Cardiac fibroblast (primary cell): ENCODE results near the gene MBOAT2.

Experiments used
- DNase-seq, 2 donors: peaks; one replicate each; pipeline versions ENCODE4 v3.0.0 to v3.0.0-alpha.2; 2010; ENCODE audit warnings: low read depth in 2 of 2
- H3K4me3 ChIP-seq, 2 donors: replicated peaks in 1 of 2; 1 replicate in 1 of 2; 2 replicates in 1 of 2; pipeline ENCODE4 v1.5.1; 2011; ENCODE audit warnings: low read depth in 2 of 2, low read length in 2 of 2, mild to moderate bottlenecking in 2 of 2, moderate library complexity in 1 of 2
- TF ChIP-seq, protein P1 (sequence below): IDR thresholded peaks from one replicate; pipeline ENCODE4 v1.5.1; 2011; ENCODE audit warnings: low read depth, mild to moderate bottlenecking, low read length, inconsistent platforms

Gene MBOAT2

DNA sequence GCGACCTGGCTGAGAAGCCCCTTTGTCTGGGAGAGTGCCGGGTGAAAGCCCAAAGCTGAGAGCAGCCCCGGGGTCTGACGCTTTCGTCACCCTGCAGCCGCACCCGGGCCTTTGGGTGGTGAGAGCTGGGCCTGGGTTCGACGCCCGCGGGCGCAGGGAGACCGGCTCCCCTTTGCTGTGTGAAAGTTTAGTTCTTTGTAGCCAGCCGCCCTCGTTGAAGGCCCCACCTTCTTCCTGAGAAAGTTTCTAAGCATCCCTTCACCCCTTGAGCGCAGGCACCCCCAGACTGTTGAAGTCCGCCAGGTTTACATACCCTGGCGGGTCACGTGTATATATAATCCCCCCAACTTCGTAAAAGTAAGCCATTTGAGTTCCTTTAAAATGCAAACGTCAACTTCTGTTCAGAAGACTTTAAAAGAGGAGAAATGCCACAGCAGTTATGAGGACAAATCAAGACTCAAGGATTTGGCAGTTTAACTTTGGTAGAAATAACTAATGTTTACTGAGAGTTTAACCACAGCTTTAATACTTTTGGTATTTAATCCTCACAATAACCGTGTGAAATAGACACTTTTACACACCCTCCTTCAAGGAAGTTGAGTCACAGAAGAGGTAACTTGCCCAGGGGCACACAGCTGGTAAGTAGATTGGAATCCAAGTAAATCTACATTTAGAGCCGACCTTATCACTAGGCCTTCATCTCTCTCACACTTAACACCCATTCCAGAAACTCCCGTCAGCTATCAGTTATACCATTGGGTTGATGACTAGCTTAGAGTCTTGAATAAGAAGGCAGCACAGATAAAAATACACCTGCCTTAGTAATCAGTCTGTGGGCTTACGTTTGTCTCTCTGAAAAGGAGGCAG lies 1.1 kb upstream of the MBOAT2 start:
- DNase-seq, result peak in 1 of 2 donors; percentile 43
- peak overlapping the region; percentile 71 to 80 for H3K4me3 ChIP-seq
- TF ChIP-seq, protein P1, sequence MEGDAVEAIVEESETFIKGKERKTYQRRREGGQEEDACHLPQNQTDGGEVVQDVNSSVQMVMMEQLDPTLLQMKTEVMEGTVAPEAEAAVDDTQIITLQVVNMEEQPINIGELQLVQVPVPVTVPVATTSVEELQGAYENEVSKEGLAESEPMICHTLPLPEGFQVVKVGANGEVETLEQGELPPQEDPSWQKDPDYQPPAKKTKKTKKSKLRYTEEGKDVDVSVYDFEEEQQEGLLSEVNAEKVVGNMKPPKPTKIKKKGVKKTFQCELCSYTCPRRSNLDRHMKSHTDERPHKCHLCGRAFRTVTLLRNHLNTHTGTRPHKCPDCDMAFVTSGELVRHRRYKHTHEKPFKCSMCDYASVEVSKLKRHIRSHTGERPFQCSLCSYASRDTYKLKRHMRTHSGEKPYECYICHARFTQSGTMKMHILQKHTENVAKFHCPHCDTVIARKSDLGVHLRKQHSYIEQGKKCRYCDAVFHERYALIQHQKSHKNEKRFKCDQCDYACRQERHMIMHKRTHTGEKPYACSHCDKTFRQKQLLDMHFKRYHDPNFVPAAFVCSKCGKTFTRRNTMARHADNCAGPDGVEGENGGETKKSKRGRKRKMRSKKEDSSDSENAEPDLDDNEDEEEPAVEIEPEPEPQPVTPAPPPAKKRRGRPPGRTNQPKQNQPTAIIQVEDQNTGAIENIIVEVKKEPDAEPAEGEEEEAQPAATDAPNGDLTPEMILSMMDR, result no peak

DNA sequence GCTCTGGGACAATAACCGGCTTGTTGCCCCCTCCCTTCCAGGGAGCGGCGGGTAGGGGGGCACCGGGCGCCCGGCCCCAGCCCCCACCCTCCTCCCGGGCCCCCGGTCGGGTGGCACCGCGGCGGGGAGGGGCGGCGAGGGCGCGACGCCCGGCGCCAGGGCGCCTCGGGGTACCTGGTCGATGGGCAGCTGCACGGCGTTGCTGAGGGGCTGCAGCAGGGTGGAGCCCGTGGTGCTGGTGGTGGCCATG lies 193 bp downstream of the MBOAT2 start:
- peak overlapping the region; percentile 67 to 79 for H3K4me3 ChIP-seq
- DNase-seq, result no peak
- TF ChIP-seq, protein P1, result no peak

DNA sequence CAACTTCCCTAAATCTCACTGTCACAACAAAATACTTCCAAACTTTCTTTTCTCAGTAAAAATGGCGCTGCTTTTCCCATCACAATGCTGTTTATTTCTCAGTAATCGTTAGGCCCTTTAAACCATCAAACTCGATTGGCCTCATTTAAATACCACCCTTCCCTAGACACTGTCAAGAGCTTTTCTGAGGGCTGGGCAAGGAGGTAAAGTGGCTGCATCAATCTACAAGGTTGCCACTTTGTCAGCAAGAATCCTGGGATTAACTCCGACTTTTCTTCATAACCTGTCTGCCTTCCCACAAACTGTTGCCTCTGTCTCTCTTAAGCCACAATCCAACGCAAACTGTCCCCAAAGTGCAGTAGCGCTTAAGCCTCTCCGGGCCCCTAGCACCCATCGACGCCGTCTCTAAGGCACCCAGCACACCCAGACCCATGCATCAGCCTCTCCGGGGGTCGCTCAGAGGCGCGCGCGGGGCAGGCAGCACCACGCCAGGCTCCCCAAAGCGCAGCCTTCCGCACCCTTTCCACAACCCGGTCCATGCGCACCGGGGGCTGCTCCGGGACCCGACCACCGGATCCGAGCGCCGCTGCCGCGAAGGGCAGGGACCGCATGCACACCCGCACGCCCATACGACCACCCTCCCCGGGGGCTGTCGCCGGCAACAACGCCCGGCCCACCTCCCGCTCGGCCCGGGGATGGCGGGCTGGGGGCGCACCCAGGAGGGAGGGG lies 683 bp downstream of the MBOAT2 start:
- H3K4me3 ChIP-seq, result peak overlapping the region; percentile 67 to 79
- TF ChIP-seq, protein P1, result no peak
- DNase-seq, result peak; percentile 14 to 41

DNA sequence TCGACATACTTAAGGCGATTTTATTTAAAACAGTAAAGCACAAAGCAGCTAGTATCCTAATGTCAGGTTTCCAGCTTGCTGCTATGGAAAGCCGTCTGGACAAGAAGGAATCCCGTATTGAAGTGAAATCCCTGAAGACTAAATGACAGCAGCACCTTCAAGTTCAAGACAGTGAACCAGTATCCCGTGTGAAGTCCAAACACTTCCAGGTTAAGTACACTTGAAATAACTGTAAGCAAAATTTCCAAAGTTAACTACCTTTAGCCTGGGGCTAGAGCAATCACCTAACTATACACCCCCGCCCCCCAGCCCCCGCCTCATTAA lies 1.2 kb downstream of the MBOAT2 start:
- peak overlapping the region; percentile 67 to 79 for H3K4me3 ChIP-seq
- TF ChIP-seq, protein P1, result no peak
- DNase-seq, result no peak

DNA sequence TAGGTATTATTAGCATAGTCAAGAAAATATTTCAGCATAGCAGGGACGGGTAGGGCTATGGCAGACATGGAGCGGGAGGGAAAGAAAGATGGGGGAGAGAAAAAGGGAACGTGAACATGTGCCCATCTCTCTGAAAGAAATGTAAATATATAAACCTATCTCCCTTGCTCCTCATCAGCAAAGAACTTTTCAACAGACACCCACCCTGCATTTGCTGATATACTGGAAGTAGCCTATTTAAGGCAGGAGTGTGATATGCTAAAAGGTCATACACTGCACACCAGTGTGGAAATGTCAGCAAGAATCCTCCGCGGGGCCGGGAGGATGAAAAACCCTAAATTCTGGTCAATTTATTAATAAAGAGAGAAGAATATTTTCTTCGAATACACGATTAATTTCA lies 1.7 kb downstream of the MBOAT2 start:
- no peak overlapping the region for H3K4me3 ChIP-seq
- TF ChIP-seq, protein P1, result no peak
- no peak for DNase-seq

DNA sequence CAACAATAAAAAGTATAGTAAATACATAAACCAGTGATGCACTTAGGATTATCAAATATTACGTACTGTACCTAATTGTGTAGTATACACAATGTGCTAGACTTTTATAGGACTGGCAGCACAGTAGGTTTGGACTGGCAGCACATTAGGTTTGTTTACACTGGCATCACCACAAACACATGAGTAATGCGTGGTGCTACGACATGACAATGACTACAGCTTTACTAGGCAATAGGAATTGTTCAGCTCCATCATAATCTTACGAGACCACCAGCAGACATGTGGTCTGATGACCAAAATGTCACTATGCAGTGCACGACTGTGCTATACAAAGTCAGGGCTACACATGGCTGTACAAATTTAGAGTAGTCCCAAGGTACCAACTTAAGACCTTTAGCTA lies 2.3 kb downstream of the MBOAT2 start:
- no peak overlapping the region for H3K4me3 ChIP-seq
- TF ChIP-seq, protein P1, result no peak
- DNase-seq, result peak; percentile 26 to 79
